HL-60 (cell line): ENCODE data around the gene C17orf67.

Experiments
- DNase-seq, 2 experiments: peaks; one replicate each; pipeline ENCODE4 v3.0.0-alpha.2; 2010 to 2020; ENCODE audit warnings: low read depth in 1 of 2, low spot score in 1 of 2
- H3K27ac ChIP-seq: fragments of 250-450 bp; sonication (Bioruptor Pico); replicated peaks from 2 replicates; pipeline ENCODE4 v1.5.1; 2020; ENCODE audit warnings: mild to moderate bottlenecking, moderate library complexity
- H3K27me3 ChIP-seq: fragments of 250-450 bp; sonication (Bioruptor Pico); 2 replicates; pipeline ENCODE4 v1.5.1; 2021; ENCODE audit warnings: mild to moderate bottlenecking, moderate library complexity; ENCODE audit not compliant: insufficient read depth, poor library complexity, severe bottlenecking
- H3K4me3 ChIP-seq: replicated peaks from 2 replicates; pipeline ENCODE4 v1.5.1; 2011; ENCODE audit warnings: mild to moderate bottlenecking, control low read depth, low read length; ENCODE audit not compliant: insufficient read depth
- CTCF ChIP-seq: IDR thresholded peaks from one replicate; pipeline ENCODE4 v1.5.1; 2011; ENCODE audit warnings: low read length, control low read depth, inconsistent platforms; ENCODE audit not compliant: insufficient read depth
- GABPA ChIP-seq: IDR thresholded peaks from 2 replicates; pipeline ENCODE4 v1.6.1; 2012; ENCODE audit warnings: low read depth
- POLR2AphosphoS5 ChIP-seq: IDR thresholded peaks from 2 replicates; pipeline ENCODE4 v1.6.1; 2012; ENCODE audit warnings: low read depth
- REST ChIP-seq: IDR thresholded peaks from 2 replicates; pipeline ENCODE4 v1.6.1; 2012; ENCODE audit warnings: low read depth; ENCODE audit not compliant: insufficient replicate concordance
- SPI1 ChIP-seq: IDR thresholded peaks from 2 replicates; pipeline ENCODE4 v1.6.1; 2012; ENCODE audit warnings: low read depth, mild to moderate bottlenecking, borderline replicate concordance

The C17orf67 gene

GRCh38 chr17:56879280-56879679 is 45.6 kb upstream of the C17orf67 start:
- TF ChIP-seq GABPA (no peak), REST (no peak), SPI1 (no peak)
- Histone ChIP-seq H3K27ac (no peak overlapping the region), H3K4me3 (no peak overlapping the region), H3K27me3 (no peaks in the 10 kb centered on the region)
- no peak for DNase-seq

GRCh38 chr17:56876766-56877179 is 43.1 kb upstream of the C17orf67 start:
- Histone ChIP-seq H3K27ac (no peak overlapping the region), H3K27me3 (no peaks in the 10 kb centered on the region), H3K4me3 (no peak overlapping the region)
- TF ChIP-seq SPI1 = no peak
- no peak for TF ChIP-seq GABPA
- TF ChIP-seq CTCF = no peak
- TF ChIP-seq POLR2AphosphoS5 = no peak
- TF ChIP-seq REST = no peak
- DNase-seq = no peak

- no peak for DNase-seq
- Histone ChIP-seq H3K27me3 (no peaks in the 10 kb centered on the region), H3K4me3 (no peak overlapping the region), H3K27ac (no peak overlapping the region)
- no peak for TF ChIP-seq CTCF
- no peak for TF ChIP-seq REST
- no peak for TF ChIP-seq SPI1
- no peak for TF ChIP-seq GABPA
Observed at GRCh38 chr17:56870081-56870651, 36.4 kb upstream of the C17orf67 start.

- no peak for TF ChIP-seq CTCF
- Histone ChIP-seq H3K27ac (no peak overlapping the region), H3K4me3 (no peak overlapping the region), H3K27me3 (no peaks in the 10 kb centered on the region)
- DNase-seq = no peak
Observed at GRCh38 chr17:56868716-56869115, 35.0 kb upstream of the C17orf67 start.
